ENCODE measurements around the gene KRT5. TPM values are rescaled to one million over a fixed set of nuclear protein-coding genes. Genes with fewer than 3 reads are reported as not detected.

Gene KRT5
- total and polyA plus RNA-seq, 2 of the 13 experiments (the other 11 are each of a cell fraction or from before 2014, with no cell fraction given) = 0.08 TPM; not detected in 1

DNA sequence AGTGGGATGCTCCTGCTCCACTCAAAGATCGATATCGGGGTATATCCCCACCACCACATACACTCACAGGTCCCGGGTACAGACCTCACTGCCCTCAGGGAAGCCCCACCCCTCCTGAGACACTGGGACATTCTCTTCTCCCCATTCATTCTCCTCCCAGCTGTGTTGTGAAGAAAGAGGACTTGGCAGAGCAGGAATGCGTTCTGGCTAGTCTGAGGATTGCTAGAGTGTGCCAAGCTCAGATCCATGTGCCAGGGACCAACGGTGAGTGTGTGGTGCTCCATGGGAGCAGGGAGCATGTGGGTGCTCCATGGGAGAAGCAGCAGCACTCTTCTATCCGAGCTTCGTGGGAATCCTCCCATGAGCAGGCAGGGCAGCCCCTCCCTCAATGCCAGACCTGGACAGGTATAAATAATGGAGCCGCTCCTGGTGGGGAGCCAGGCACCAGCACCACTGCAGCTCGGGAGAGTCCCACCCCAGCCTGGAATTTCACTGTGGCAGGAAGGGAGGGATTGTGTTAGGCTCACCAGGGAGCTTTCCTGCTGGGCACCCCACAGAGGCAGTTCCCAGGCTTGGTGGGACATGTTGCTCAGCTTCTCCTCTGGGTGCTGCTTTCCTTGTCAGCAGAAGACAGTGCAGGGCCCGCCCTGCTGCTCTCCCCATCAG lies 2.3 kb upstream of the KRT5 start:
- Histone ChIP-seq H3K9me3 (ENCODE audit: low read length) (no peaks in the 10 kb centered on the region), H3K4me2 (ENCODE audit: low read depth, low read length) (no peak overlapping the region), H3K4me1 (ENCODE audit: insufficient read depth, low read length) (no peaks in the 10 kb centered on the region), H3K9ac (ENCODE audit: insufficient read depth, low read depth, low read length) (no peak overlapping the region), H4K20me1 (ENCODE audit: insufficient read depth, low read length) (no peaks in the 10 kb centered on the region), H3K36me3 (replicated peaks in 1 of 2; ENCODE audit: control insufficient read depth in 1 of 2, insufficient read depth in 2 of 2, low read length in 2 of 2) (no peaks in the 10 kb centered on the region), H3K4me3 (replicated peaks in 1 of 3; ENCODE audit: insufficient read depth in 1 of 3, low read depth in 2 of 3, low read length in 3 of 3) (no peak overlapping the region), H2AFZ (ENCODE audit: low read length) (no peak overlapping the region), H3K27ac (ENCODE audit: extremely low read length, insufficient read depth, low read length) (no peak overlapping the region), H3K27me3 (ENCODE audit: control insufficient read depth in 1 of 2, insufficient read depth in 2 of 2, low read length in 2 of 2) (peaks cover 4 to 8% of the 10 kb centered on the region in 2 experiments; a peak in 2 of 5 replicates), H3K79me2 (ENCODE audit: insufficient read depth, low read length) (no peaks in the 10 kb centered on the region)
- CTCF ChIA-PET (ENCODE audit: low intra/inter-chr PET ratio, low total read pairs) = no interaction called here
- TF ChIP-seq SYNCRIP (IDR thresholded peaks at IDR 0.05; ENCODE audit: insufficient read depth, low read depth, low read length) (no peak), ZBTB7A (CRISPR knock-in tag; IDR thresholded peaks at IDR 0.05) (no peak), EP300 (IDR thresholded peaks at IDR 0.05; ENCODE audit: low read depth in 2 of 2, low read length in 2 of 2) (no peak), EP300 (CRISPR knock-in tag; IDR thresholded peaks at IDR 0.05; ENCODE audit: borderline replicate concordance) (no peak), ZNF775 (CRISPR knock-in tag; IDR thresholded peaks at IDR 0.05; ENCODE audit: borderline replicate concordance) (no peak), ZNF350 (CRISPR knock-in tag; IDR thresholded peaks at IDR 0.05; ENCODE audit: borderline replicate concordance, low read depth) (no peak), GZF1 (CRISPR knock-in tag; IDR thresholded peaks at IDR 0.05) (no peak), NFE2 (CRISPR knock-in tag; IDR thresholded peaks at IDR 0.05) (no peak), CHCHD3 (CRISPR knock-in tag; IDR thresholded peaks at IDR 0.05) (no peak), ZNF792 (CRISPR knock-in tag; IDR thresholded peaks at IDR 0.05) (no peak)
- TF ChIP-seq, protein P1, sequence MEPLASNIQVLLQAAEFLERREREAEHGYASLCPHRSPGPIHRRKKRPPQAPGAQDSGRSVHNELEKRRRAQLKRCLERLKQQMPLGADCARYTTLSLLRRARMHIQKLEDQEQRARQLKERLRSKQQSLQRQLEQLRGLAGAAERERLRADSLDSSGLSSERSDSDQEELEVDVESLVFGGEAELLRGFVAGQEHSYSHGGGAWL (CRISPR knock-in tag; IDR thresholded peaks at IDR 0.05) = no peak
- FAIRE-seq (no peak), DNase-seq (ENCODE audit: low spot score) (no peak), ATAC-seq (no peak)
- POLR2A ChIA-PET = no interaction called here
- intact Hi-C loops (cut with micrococcal nuclease; ENCODE audit: unreplicated experiment) = no loop called here
- WGBS (ENCODE audit: low lambda C conversion rate) = 5% methylated on average over 4 of the region's 10 CpGs
- in situ Hi-C loops (cut with HindIII; ENCODE audit: extremely low pct_ligation_motif_present, low pct_unique_long_range_greater_than_20kb) = no loop called here
- BruUV-seq (replicated peaks) = no TSS peak
